Fibroblast of mammary gland (primary cell): ENCODE measurements around the gene BAZ2B.
A peak's percentile ranks its signal among the peaks of the same experiment; 100 is the strongest.

Experiments used
- DNase-seq: peaks from one replicate; pipeline ENCODE4 v3.0.0-alpha.2; 2010; ENCODE audit warnings: low read depth
- H3K4me3 ChIP-seq: 2 replicates; pipeline ENCODE4 v1.5.1; 2011; ENCODE audit warnings: low read depth, mild to moderate bottlenecking, low read length, moderate library complexity; ENCODE audit not compliant: control insufficient read depth
- CTCF ChIP-seq: conservative IDR thresholded peaks from 2 replicates; pipeline ENCODE4 v1.5.1; 2011; ENCODE audit warnings: low read depth, low read length, inconsistent platforms; ENCODE audit not compliant: control insufficient read depth, insufficient read depth

Gene BAZ2B

GRCh38 chr2:159600752-159601151 lies 15.6 kb downstream of the BAZ2B start:
- no peak for TF ChIP-seq CTCF
- H3K4me3 ChIP-seq = no peak overlapping the region
- DNase-seq = peak; percentile 72

DNA sequence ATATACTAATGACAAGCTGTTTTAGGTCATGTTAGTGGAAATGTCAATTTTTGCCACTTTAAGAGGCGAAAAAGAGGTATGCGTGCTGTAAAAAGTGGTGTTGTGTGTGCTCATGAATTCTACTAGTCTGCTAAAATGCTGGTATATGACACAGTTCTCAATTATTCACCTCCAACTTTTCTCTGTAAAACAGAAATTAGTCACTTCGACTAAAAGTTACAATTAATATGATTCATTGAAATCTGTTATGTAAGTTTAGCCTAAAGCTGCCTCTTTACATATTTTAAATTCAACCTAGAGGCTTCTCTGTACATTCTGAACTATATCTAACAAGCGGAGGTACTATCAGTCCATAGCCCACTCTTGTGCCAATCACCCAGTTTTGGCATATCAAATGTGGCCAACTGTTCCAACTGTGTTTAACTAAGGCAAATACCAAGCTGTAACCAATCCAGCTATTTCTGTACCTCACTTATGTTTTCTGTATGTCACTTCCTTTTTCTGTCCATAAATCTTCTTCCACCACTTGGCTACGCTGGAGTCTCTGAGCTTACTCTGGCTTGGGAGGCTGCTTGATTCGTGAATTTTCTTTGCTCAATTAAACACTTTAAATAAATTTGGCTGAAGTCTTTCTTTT lies 20.8 kb downstream of the BAZ2B start:
- no peak for TF ChIP-seq CTCF
- no peak for DNase-seq

GRCh38 chr2:159592441-159592840 lies 23.9 kb downstream of the BAZ2B start:
- no peak overlapping the region for H3K4me3 ChIP-seq
- DNase-seq = no peak
- TF ChIP-seq CTCF = no peak

More for the DNA sequence above, 20.8 kb downstream of the BAZ2B start:
- no peak overlapping the region for H3K4me3 ChIP-seq

- no peak for TF ChIP-seq CTCF
- H3K4me3 ChIP-seq = no peak overlapping the region
- no peak for DNase-seq
Observed at GRCh38 chr2:159591221-159591620, 25.1 kb downstream of the BAZ2B start.

DNA sequence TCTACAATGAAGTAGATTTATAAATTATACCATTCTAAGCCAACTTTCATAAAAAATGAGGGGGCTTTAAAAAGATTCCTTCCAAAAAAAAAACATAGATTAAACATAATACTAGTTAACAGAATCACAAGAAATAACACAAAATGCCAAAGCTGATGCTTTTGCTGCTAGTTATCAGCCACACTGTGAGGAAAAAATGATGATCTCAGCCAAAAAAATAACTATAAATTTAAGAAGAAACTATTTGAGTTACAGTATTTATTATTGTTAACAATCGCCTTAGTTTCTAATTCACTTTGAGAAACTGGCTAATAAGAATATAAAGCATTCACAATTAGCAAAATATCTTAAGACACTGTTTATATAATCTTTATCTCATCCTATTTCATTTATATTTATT lies 27.1 kb downstream of the BAZ2B start:
- no peak for DNase-seq
- no peak overlapping the region for H3K4me3 ChIP-seq
- no peak for TF ChIP-seq CTCF

- DNase-seq = no peak
- no peak for TF ChIP-seq CTCF
- no peak overlapping the region for H3K4me3 ChIP-seq
Observed at GRCh38 chr2:159586034-159586433, 30.3 kb downstream of the BAZ2B start.

DNA sequence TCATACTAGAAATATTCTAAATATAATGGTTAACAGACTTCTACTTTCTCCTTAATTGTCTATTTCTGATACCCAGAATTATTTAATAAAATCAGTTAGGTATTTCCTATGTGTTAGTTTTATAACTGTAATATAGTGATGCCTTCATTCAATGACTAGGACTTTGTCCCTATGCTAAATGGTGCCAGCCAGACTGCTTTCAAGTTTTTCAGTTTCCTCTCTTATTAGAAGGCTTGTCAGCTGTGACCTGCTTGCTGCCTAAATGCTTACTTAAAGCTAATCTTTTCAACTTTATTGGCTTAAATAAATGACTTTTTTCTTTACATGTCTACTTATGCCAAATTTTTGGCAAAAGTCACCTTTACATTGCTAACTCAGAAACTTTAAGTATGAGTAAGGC lies 30.7 kb downstream of the BAZ2B start:
- no peak for DNase-seq
- no peak for TF ChIP-seq CTCF
- no peak overlapping the region for H3K4me3 ChIP-seq
